HG03432 (cell line): Measurements from ENCODE around the gene SPRY1.

Source experiments
- ATAC-seq: cut with Tn5 transposase; IDR thresholded peaks from one replicate; pipeline ENCODE4 v1.9.1; 2021; ENCODE audit warnings: mild to moderate bottlenecking, moderate library complexity; ENCODE audit not compliant: unreplicated experiment

SPRY1 gene, protein sequence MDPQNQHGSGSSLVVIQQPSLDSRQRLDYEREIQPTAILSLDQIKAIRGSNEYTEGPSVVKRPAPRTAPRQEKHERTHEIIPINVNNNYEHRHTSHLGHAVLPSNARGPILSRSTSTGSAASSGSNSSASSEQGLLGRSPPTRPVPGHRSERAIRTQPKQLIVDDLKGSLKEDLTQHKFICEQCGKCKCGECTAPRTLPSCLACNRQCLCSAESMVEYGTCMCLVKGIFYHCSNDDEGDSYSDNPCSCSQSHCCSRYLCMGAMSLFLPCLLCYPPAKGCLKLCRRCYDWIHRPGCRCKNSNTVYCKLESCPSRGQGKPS

GRCh38 chr4:123396307-123397143 lies at the start of gene SPRY1:
TSS of gene SPRY1 (plus strand) at chr4:123396795. CDS start at chr4:123401592, 4,797 bp downstream.
- peak; percentile 50 for ATAC-seq

DNA sequence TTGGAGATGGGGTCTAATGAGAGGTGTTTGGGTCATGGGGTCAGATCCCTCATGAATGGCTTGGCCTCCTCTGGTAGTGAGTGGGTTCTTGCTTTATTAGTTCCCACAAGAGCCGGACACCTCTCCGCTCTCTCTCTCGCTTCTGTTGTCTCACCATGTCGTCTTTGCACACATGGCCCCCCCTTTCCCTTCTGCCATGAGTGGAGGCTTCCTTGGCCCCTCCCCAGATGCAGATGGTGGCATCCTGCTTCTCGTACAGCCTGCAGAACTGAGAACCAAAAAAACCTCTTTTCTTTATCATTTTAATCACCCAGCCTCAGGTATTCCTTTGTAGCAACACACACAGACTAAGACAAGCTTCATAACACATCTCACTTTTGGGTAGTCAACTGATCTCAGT lies 49.6 kb upstream of the SPRY1 start:
- peak; percentile 71 for ATAC-seq

- ATAC-seq: no peak
These were observed 47.6 kb upstream of the SPRY1 start for GRCh38 chr4:123348946-123349345.

GRCh38 chr4:123349421-123350190 lies 47.0 kb upstream of the SPRY1 start:
- ATAC-seq: no peak

DNA sequence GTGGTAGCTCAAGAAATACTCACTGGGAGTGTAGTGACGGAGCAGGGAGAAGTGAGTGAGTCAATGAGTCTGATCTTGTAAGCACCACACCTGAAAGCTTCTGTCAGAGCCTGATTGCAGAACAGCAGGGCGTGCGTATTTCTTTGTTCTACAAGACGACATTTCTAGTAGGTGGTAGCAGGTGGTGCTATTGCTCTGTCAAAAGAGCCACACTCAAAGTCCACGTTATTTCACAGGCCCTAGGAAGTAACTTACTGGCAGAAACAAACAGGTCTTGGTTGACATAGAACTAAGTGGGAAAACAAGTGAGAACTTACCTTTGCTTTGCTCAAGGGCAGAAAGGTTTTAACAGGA lies 46.4 kb upstream of the SPRY1 start:
- ATAC-seq: no peak

- ATAC-seq: no peak
These were observed 45.9 kb upstream of the SPRY1 start for GRCh38 chr4:123350726-123351125.

- no peak for ATAC-seq
These were observed 44.9 kb upstream of the SPRY1 start for GRCh38 chr4:123351713-123352112.

DNA sequence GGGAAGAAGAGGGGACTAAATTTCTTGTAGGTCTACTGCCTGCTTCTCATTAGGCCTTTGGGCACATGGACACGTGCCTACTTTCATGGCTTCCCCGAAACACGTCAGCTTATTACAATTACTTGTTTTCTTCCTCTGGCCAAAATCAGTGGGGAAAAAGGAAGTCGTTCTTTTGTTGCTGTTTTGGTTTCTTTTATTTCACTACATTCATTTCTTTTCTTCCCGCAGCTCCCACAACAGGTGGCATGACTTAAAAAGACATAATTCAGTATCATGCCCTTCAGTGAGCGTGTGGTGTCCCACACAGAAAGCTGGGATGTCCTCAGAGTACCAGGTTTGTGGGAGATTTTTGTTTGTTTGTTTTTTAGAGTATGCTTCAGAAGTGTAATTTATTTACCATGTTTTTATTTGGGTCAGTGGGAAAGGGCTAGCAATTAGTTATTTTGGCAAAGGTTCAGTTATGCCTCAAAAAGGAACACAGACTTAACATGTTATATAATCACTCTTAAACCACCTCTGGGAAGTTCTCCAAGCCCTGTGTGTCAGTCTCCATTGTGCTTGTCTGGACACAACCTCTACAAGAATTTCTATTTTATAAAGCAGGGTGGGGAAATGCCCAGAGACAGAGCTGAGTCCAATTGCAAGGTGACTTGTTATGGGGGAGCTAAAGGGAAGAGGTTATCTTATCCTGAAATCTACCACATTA lies 44.2 kb upstream of the SPRY1 start:
- peak; percentile 41 for ATAC-seq

- peak; percentile 36 for ATAC-seq
These were observed 43.6 kb upstream of the SPRY1 start for GRCh38 chr4:123352966-123353365.

GRCh38 chr4:123353656-123354055 lies 42.9 kb upstream of the SPRY1 start:
- ATAC-seq: no peak

DNA sequence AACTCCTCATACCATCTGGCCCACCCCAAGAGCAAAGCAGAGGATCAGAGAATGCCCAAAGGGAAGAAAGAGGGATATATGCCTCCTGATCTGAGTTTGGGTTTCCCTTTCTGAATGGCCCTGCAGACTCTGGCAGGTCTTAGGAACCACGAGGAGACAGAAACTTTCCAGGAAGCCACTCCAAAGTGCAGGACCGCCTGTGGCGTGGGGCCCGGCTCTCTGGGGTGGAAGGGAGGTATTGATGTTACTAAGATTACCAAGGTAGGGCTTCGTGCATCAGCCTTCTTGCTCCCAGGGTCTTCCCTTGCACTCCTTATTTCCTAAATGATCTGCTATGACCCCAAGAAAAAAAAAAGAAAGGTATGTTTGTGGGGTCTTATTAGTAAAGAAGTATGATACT lies 41.9 kb upstream of the SPRY1 start:
- no peak for ATAC-seq

GRCh38 chr4:123356921-123357320 lies 39.7 kb upstream of the SPRY1 start:
- ATAC-seq: no peak

- no peak for ATAC-seq
These were observed 36.9 kb upstream of the SPRY1 start for GRCh38 chr4:123359449-123360315.

GRCh38 chr4:123361195-123361861 lies 35.3 kb upstream of the SPRY1 start:
- ATAC-seq: no peak

- no peak for ATAC-seq
These were observed 34.5 kb upstream of the SPRY1 start for GRCh38 chr4:123362103-123362502.

DNA sequence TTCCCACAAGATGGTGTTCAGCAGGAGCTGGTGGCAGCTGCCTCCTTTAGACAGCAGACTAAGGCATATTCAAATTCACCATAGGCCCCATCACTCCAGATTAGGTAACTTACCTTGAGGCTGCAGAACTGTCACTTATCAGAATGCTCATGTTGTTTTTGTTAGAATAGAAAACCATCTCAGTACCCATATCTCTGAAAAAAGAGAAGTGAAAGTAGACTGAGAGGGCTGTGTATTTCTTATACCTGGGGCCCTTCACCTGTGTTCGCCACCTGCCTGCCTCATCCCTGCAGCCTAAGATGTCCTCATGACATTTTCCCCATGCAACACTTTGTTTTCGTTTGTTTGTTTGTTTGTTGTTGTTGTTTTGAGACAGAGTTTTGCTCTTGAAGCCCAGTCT lies 32.9 kb upstream of the SPRY1 start:
- ATAC-seq: peak; percentile 96

DNA sequence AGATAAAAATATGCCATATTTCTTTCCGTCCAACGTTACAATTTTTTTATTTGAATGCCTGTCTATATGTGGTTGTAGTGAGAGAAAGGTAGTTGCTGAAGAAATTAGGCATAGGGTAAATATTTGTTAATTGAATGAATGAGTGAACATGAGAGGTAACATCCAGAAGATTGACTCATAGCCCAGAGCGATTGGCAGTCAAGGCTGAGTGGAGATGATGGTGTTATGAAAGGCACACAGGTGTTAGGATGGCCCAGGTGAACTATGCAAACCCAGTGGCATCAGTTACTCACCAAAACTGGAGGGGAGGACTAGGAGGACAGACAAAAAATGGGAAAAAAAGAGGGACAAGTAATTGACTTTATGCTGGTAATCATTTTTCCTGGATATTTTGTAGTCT lies 31.7 kb upstream of the SPRY1 start:
- no peak for ATAC-seq

DNA sequence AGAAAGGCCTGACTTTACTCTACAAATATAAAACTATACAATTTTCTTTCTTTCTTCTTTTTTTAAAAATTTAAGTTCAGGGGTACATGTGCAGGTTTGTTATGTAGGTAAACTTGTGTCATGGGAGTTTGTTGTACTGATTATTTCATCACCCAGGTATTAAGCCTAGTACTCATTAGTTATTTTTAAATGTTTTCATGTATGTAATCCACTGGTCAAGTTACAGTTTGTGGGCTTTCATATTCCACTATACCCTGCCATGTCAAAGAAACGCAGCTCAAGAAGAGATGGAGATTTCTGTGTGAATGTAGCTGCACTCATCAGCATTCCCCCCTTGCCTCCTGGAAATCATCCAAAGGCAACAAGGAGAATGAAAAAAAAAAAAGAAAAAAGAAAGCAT lies 31.2 kb upstream of the SPRY1 start:
- no peak for ATAC-seq

DNA sequence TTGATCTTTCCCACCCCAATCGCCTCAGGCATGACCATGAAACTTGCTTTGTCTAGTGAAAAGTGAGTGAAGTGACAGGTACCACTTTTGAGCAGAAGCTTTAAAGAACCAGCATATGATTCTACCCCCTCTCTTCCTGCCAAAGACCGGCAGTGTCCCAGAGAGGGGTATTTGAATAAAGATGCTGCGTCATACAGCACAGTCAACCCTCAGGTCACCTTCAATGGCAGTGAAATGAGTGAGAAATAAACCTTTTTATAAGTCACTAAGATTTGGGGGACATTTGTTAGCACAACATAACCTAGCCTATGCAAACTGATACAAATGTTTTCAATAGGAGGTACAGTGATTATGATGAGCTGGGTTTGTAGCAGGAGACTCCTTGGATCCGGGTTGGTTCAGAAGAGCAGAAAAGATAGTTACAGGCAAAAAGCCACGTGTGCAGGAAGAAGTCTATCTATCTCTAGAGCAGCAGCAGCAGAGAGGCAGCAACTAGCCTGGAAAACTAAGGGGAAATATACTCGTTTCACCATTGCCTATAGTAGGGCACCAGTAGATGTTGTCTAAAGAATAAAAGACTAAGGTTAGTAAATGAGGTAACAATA lies 30.3 kb upstream of the SPRY1 start:
- ATAC-seq: no peak
